Measurements from ENCODE around the gene PAPOLG. TPM values are rescaled to one million over a fixed set of nuclear protein-coding genes. Genes with fewer than 3 reads are reported as not detected.

Gene PAPOLG
- polyA plus RNA-seq, 1 donor (not counting 4 experiments of a cell fraction or from before 2014, with no cell fraction given): 14.1 TPM

- TF ChIP-seq EZH2 (IDR thresholded peaks at IDR 0.05; ENCODE audit: low read length) (no peak), CTCF (optimal IDR thresholded peaks at IDR 0.05 in 1 of 3, IDR thresholded peaks at IDR 0.05 in 1 of 3, conservative IDR thresholded peaks at IDR 0.05 in 1 of 3; ENCODE audit: extremely low read depth in 1 of 3, insufficient read depth in 2 of 3, low read length in 3 of 3) (no peak)
- DNase-seq (ENCODE audit: low read depth, low spot score): no peak
- no peaks in the 10 kb centered on the region for H3K27me3 ChIP-seq (ENCODE audit: control insufficient read depth, extremely low read depth, insufficient read depth, low read length)
- no peak overlapping the region for H3K9ac ChIP-seq (ENCODE audit: control insufficient read depth, extremely low read depth, insufficient read depth, low read length)
- no peak overlapping the region for H2AFZ ChIP-seq (ENCODE audit: control insufficient read depth, low read length)
- H3K9me3 ChIP-seq (ENCODE audit: control insufficient read depth, low read depth, low read length): no peaks in the 10 kb centered on the region
- dilution Hi-C loops (cut with MboI; ENCODE audit: extremely low pct_ligation_motif_present, low sequenced_read_pairs): no loop called here
- no peak overlapping the region for H3K4me2 ChIP-seq (ENCODE audit: control insufficient read depth, extremely low read depth, insufficient read depth, low read depth, low read length)
- H3K4me1 ChIP-seq (ENCODE audit: control insufficient read depth, extremely low read depth, insufficient read depth, low read length): no peaks in the 10 kb centered on the region
- H4K20me1 ChIP-seq (ENCODE audit: control insufficient read depth, extremely low read depth, insufficient read depth, low read length): no peaks in the 10 kb centered on the region
- no peaks in the 10 kb centered on the region for H3K79me2 ChIP-seq (ENCODE audit: control insufficient read depth, insufficient read depth, low read length)
- no peaks in the 10 kb centered on the region for H3K9me1 ChIP-seq (ENCODE audit: control insufficient read depth, extremely low read depth, insufficient read depth, low read length)
- H3K27ac ChIP-seq (ENCODE audit: control insufficient read depth, insufficient read depth, low read length): no peak overlapping the region
- no peak overlapping the region for H3K4me3 ChIP-seq (ENCODE audit: control insufficient read depth in 2 of 3, extremely low read depth in 1 of 3, insufficient read depth in 2 of 3, low read depth in 1 of 3, low read length in 3 of 3)
- H3K36me3 ChIP-seq (ENCODE audit: control insufficient read depth in 2 of 2, extremely low read depth in 1 of 2, insufficient read depth in 2 of 2, low read length in 2 of 2): peaks cover 6 to 14% of the 10 kb centered on the region in 2 experiments
- FAIRE-seq: no peak
Observed at GRCh38 chr2:60778352-60778751, 22.3 kb downstream of the PAPOLG start.

GRCh38 chr2:60779426-60779825, 23.4 kb downstream of the PAPOLG start:
- no peak for DNase-seq (ENCODE audit: low read depth, low spot score)
- Histone ChIP-seq H3K9me1 (ENCODE audit: control insufficient read depth, extremely low read depth, insufficient read depth, low read length) (no peaks in the 10 kb centered on the region), H3K4me3 (ENCODE audit: control insufficient read depth in 2 of 3, extremely low read depth in 1 of 3, insufficient read depth in 2 of 3, low read depth in 1 of 3, low read length in 3 of 3) (no peak overlapping the region), H2AFZ (ENCODE audit: control insufficient read depth, low read length) (no peak overlapping the region), H3K27me3 (ENCODE audit: control insufficient read depth, extremely low read depth, insufficient read depth, low read length) (no peaks in the 10 kb centered on the region), H4K20me1 (ENCODE audit: control insufficient read depth, extremely low read depth, insufficient read depth, low read length) (no peaks in the 10 kb centered on the region), H3K4me2 (ENCODE audit: control insufficient read depth, extremely low read depth, insufficient read depth, low read depth, low read length) (no peak overlapping the region), H3K4me1 (ENCODE audit: control insufficient read depth, extremely low read depth, insufficient read depth, low read length) (no peaks in the 10 kb centered on the region), H3K9me3 (ENCODE audit: control insufficient read depth, low read depth, low read length) (no peaks in the 10 kb centered on the region), H3K9ac (ENCODE audit: control insufficient read depth, extremely low read depth, insufficient read depth, low read length) (no peak overlapping the region), H3K79me2 (ENCODE audit: control insufficient read depth, insufficient read depth, low read length) (no peaks in the 10 kb centered on the region), H3K27ac (ENCODE audit: control insufficient read depth, insufficient read depth, low read length) (no peak overlapping the region), H3K36me3 (ENCODE audit: control insufficient read depth in 2 of 2, extremely low read depth in 1 of 2, insufficient read depth in 2 of 2, low read length in 2 of 2) (peaks cover 6 to 14% of the 10 kb centered on the region in 2 experiments)
- FAIRE-seq: no peak
- no peak for TF ChIP-seq CTCF (optimal IDR thresholded peaks at IDR 0.05 in 1 of 3, IDR thresholded peaks at IDR 0.05 in 1 of 3, conservative IDR thresholded peaks at IDR 0.05 in 1 of 3; ENCODE audit: extremely low read depth in 1 of 3, insufficient read depth in 2 of 3, low read length in 3 of 3)
- no peak for TF ChIP-seq EZH2 (IDR thresholded peaks at IDR 0.05; ENCODE audit: low read length)
- dilution Hi-C loops (cut with MboI; ENCODE audit: extremely low pct_ligation_motif_present, low sequenced_read_pairs): no loop called here

Measured in keratinocyte (primary cell).